Stimulated activated CD8-positive, alpha-beta memory T cell treated with anti-CD3 and anti-CD28 coated beads, Interleukin-12 subunit alpha, Interleukin-12 subunit beta, amount 100 ng/mL, for 1 hour (primary cell): ENCODE measurements around the gene CEP70.
"Not testable (repeated sequence)": the region's sequence is repeated elsewhere in the genome, so short reads cannot be mapped to it uniquely, and the experiment has no call there.

Experiments
- DNase-seq: peaks from one replicate; pipeline ENCODE4 v3.0.0-alpha.2; 2020; ENCODE audit warnings: low read depth

CEP70 gene

GRCh38 chr3:138468451-138468850 is 125.6 kb downstream of the CEP70 start:
- DNase-seq = no peak

DNA sequence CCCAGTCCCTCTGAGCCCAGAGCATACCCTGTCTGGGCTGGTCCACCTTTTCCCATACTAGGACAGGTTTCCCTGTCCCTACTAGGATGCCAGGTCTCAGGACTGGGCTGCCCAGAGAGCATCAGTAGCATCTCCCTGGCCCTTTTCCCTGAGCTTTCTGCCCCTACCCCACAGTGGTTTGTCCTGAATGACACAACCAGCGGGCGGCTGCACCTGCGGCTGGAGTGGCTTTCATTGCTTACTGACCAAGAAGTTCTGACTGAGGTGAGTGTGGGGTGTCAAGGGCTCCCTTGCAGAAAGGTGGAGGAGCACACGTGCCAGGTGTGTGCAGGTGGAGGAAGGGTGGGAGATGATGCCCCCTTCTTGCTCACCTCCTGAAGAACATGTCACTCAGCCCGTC is 126.1 kb downstream of the CEP70 start:
- DNase-seq = no peak

GRCh38 chr3:138465925-138466324 is 128.1 kb downstream of the CEP70 start:
- DNase-seq = no peak

- no peak for DNase-seq
Observed at GRCh38 chr3:138465451-138465850, 128.6 kb downstream of the CEP70 start.

GRCh38 chr3:138464491-138464860 is 129.6 kb downstream of the CEP70 start:
- DNase-seq = no peak

GRCh38 chr3:138463724-138464490 is 130.2 kb downstream of the CEP70 start:
- DNase-seq = no peak

GRCh38 chr3:138461896-138462295 is 132.2 kb downstream of the CEP70 start:
- no peak for DNase-seq

- no peak for DNase-seq
Observed at GRCh38 chr3:138461246-138461645, 132.8 kb downstream of the CEP70 start.

GRCh38 chr3:138460536-138461205 is 133.4 kb downstream of the CEP70 start:
- no peak for DNase-seq

- no peak for DNase-seq
Observed at GRCh38 chr3:138459619-138460535, 134.2 kb downstream of the CEP70 start.

GRCh38 chr3:138458774-138459499 is 135.1 kb downstream of the CEP70 start:
- no peak for DNase-seq

DNA sequence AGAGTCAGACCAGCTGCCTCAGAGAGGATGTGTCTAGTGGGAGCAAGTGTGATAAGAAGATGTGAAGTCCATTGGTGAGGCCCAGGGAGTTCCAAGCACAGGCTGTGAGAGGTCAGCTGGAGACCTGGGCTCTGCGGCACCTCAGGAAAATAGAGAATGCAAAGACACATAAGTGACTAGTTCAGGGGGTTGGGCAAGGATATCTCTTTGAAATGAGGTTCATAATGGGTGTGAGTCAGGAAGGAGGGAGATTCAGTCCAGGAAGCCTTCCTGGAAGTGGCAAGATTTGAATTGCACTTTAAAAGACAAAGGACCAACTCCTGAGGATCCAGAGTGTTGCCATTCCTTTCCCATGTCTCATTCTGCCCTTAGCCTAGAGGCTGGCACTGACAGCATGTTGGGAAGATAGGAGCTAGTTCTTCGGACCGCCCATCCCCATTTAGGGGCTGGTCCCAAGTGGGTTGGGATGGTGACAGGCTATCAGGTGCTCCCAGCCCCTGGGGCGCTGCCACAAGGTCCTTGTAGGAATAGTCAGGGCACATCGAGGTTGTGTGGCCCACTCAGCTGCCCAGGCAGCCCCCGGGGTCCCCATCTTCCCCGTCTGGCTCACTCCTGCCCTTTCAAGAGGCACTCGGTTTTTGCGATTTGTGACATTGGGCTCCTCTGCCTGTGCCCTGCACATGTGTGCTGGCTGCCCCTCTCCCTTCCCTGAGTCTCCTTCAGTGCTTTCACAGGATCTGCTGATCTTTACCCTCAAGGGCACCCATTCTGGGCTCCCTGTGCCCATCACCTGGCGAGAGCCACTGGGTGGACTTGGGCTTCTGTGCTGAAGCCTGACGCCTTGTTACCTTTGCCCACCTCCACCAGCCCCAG is 136.0 kb downstream of the CEP70 start:
- no peak for DNase-seq

DNA sequence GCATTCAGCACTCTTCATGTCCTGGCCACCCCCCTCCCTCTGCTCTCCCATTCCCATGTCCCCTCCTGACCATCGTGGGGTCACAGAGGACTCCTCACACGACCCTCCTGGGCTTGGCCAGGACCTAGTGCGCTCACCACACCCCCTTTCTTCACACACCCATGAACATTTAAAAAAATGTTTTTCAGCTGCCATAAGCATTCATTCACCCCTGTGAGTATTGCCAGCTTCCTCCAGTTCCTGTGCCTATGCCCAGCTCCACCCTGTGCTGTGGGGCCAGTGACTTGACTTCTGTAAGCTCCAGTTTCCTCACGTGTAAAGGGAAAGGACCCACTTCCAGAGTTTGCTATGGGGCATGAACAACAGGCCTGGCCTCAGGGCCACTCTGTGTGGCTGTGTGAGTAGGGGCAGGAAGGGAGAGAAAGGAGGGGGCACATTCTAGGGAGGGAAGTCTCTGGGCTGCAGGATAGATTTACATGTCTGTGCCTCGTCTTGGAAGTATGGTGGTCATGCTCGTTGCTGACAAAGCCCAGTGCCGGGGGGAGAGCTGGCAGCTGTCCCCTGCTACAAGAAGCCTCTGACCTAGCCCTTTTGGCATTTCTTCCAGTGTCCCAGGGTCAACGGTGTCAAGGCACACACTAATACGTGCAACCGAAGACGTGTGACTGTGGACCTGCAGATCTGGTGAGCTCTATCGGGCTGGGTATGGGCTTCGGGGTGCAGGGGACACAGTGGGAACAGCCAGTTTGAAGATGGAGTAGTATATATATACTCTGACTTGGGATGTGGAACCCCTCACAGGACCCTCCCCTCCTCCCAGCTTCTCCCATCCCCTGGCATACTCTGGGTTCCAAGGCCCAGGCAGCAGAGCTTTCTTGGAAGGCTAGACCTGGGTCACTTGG is 136.8 kb downstream of the CEP70 start:
- DNase-seq = no peak

GRCh38 chr3:138455801-138456716 is 138.0 kb downstream of the CEP70 start:
- DNase-seq = no peak

DNA sequence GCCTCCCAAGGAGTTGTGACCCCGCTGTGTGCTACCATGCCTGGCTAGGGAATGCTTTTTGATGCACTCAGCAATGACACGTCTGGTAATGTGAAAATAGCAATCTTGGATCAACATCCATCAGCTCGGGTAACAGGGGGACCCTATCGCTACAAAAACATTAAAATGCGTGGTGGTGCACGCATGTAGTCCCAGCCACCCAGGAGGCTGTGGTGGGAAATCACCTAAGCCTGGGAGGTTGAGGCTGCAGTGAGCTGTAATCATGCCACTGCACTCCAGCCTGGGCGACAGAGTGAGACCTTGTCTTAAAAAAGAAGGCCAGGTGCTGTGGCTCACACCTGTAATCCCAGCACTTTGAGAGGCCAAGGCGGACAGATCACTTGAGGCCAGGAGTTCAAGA is 140.1 kb downstream of the CEP70 start:
- DNase-seq = not testable (repeated sequence)

DNA sequence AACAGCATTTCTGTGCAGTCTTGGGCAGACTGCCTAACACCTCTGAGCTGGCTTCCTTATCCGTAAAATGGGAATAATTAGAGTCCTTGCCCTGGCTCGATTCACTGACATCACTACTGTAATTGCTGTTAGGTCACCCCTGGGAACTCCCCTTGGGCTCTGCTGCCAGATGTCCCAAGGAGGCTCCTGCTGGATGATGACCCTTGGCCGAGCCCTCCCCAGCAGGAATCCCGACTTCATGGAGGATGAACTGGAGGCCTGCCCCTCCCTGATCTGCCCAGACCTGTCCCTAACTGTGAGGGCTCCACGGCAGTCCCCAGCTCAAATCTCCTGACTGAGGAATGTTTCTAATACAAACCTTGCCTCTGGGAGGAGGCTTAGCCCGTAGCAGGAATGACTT is 141.6 kb downstream of the CEP70 start:
- no peak for DNase-seq

DNA sequence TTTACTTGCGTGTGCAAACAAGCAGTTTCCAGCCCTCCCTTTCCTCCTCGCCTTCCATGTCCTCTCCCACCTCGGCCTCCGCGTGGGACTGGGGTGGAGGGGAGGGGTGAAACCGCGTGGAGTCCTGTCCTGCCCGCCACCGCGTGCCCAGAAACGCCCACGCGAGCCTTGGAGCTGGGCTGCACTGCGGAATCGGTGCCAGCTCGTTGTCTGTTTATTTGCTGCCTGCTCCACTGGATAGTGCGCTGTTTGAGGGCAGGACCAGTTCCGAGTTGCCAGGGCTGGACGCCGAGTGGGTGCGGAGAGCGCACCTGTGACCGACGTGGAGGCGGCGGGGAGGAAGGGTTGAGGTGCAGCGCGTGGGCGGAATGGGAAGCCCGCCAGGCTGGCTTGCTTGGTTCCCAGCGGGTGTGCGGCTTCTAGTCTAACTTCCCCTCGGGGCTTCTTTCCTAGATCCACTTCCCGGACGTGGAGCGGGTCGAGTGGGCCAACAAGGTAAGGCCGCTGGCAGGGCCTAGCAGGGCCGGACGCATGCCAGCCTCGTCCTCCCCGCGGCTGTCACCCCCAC is 142.4 kb downstream of the CEP70 start:
- no peak for DNase-seq

DNA sequence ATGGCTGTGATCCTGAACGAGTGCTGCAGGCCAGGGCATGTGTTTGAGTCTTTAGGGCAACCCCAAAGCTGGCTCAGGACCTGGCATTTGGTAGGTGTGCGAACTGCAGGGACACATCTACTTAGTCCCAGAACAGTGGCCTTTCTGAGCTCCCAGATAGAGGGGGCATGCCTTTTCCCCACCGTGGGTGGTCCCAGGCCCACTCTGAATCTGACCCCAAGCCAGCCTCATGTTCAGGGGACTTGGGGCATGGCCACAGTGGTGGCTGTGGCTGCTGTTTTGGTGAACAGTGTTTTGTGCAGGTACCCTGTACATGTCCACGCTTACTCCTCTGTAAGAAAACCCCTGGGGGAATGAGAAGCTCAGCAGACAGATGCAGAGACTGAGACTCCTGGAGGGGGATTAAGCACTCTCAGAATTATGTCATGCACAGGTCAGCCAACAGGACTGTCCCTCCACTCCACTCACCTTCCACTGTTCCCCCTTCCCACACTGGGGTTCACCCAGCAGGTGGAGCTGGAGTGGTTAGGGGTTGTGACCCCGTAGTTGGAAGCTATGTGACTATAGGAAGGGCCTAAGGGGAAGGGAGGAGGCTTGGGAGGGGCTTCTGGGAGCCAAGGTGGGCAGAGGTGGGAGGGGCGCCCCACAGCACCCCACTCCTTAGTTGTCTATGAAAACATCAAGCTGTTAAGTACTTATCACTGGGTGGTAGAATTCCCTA is 143.2 kb downstream of the CEP70 start:
- no peak for DNase-seq
